VCaP (cell line): ENCODE results near the gene TRPV6.

Source experiments
- H3K27ac ChIP-seq: fragments of 450-650 bp; 2 replicates; pipeline ENCODE4 v1.5.1; 2017
- CTCF ChIP-seq: fragments of 450-650 bp; conservative IDR thresholded peaks from 2 replicates; pipeline ENCODE4 v1.5.1; 2017; ENCODE audit warnings: mild to moderate bottlenecking, moderate library complexity

The TRPV6 gene

GRCh38 chr7:142876236-142876960 lies 9.1 kb downstream of the TRPV6 start:
- H3K27ac ChIP-seq, result no peak overlapping the region
- TF ChIP-seq CTCF, result no peak

DNA sequence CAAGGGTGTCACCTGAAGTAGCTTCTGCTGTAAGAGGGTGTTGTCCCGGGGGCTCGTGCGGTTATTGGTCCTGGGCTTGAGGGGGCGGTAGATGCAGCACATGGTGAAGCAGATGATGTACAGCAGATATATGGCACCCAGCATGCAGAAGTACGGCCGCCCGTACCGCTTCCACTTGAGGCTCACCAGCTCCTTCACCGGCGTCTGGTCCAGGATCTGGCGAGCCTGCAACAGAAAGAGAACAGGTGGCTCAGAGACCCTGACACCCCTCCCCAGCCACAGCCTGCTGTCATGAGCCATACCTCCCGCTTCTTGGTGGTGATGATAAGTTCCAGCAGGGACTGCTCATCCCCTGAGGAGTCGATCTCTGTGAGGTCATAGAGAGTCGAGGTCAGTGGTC lies 10.1 kb downstream of the TRPV6 start:
- TF ChIP-seq CTCF, result no peak
- H3K27ac ChIP-seq, result no peak overlapping the region

- no peak for TF ChIP-seq CTCF
- H3K27ac ChIP-seq, result no peak overlapping the region
These were observed 10.7 kb downstream of the TRPV6 start for GRCh38 chr7:142874837-142875236.

DNA sequence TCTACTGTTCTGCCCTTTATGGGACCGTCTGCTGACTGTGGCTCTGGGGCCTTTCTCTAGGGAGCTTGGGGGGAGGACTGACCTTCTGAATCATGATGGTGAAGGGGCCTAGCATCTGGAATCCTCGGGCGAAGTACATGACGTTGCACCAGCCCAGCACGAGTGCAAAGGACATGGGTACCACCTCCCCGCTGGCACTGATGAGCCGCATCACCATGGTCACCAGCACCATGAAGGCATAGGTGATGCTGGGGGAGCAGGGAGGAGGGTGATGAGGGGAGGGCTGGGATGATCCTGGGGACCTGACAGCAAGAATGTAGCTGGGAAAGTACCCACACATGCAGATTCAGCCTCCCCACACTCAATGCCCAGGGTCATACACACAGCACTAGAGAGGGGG lies 11.1 kb downstream of the TRPV6 start:
- no peak for TF ChIP-seq CTCF
- no peak overlapping the region for H3K27ac ChIP-seq

DNA sequence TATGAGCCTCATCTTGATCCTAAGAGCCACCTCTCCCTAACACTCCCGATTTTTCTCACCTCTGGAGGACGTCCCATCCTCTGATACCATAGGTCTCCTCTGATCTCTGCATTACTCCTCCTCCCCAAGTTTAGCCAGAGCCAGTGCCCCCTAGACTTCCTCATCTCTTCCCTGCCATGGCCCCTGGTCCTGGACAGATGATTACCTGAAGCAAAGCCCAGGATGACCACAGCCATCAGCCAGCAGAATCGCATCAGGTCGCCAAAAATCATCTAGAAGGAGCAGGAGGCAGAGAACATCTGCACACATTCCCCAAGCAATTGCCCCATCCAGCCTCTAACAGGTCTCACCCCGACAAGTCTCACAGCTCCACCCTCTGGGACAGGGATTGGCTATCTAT lies 11.7 kb downstream of the TRPV6 start:
- H3K27ac ChIP-seq, result no peak overlapping the region
- no peak for TF ChIP-seq CTCF

- TF ChIP-seq CTCF, result peak; percentile 75
- H3K27ac ChIP-seq, result no peak overlapping the region
These were observed 12.2 kb downstream of the TRPV6 start for GRCh38 chr7:142873281-142873784.

- no peak for TF ChIP-seq CTCF
- H3K27ac ChIP-seq, result no peak overlapping the region
These were observed 13.4 kb downstream of the TRPV6 start for GRCh38 chr7:142872106-142872675.
